Caco-2 (cell line): ENCODE data around the gene USP19. TPM values are rescaled to one million over a fixed set of nuclear protein-coding genes. Genes with fewer than 3 reads are reported as not detected.

Experiments used
- BruUV-seq: library from RNA; stranded (reverse); fragments of 400-500 nt; replicated peaks from 2 replicates; lab custom pipeline; 2021; lab: Mats Ljungman, UMichigan
- CTCF ChIA-PET: fragments of 300-600 bp; sonication (Branson Sonifier 250); formaldehyde crosslinking; loops from one replicate; lab custom pipeline; 2022; ENCODE audit warnings: antibody characterized with exemption; lab: Charles Lee
- POLR2A ChIA-PET: fragments of 300-600 bp; sonication (Branson Sonifier 250); formaldehyde crosslinking; loops from one replicate; lab custom pipeline; 2022; ENCODE audit warnings: antibody characterized with exemption; lab: Charles Lee
- DNase-seq, 2 experiments: peaks; one replicate each; pipeline versions ENCODE4 v3.0.0 to v3.0.0-alpha.2; 2020 to 2022
- H3K27me3 ChIP-seq: replicated peaks from 2 replicates; pipeline ENCODE4 v1.6.0; 2011; ENCODE audit warnings: low read length; ENCODE audit not compliant: control insufficient read depth, insufficient read depth
- H3K36me3 ChIP-seq: 2 replicates; pipeline ENCODE4 v1.5.1; 2011; ENCODE audit warnings: low read length; ENCODE audit not compliant: control insufficient read depth, insufficient read depth
- H3K4me1 ChIP-seq: fragments of 250-450 bp; sonication (Bioruptor Pico); 2 replicates; pipeline ENCODE4 v1.5.1; 2020; ENCODE audit warnings: mild to moderate bottlenecking
- H3K4me3 ChIP-seq: 2 replicates; pipeline ENCODE4 v1.5.1; 2011; ENCODE audit warnings: low read depth, mild to moderate bottlenecking, control low read depth, low read length
- H3K9me3 ChIP-seq: fragments of 250-450 bp; sonication (Bioruptor Pico); 2 replicates; pipeline ENCODE4 v1.5.1; 2020; ENCODE audit warnings: mild to moderate bottlenecking, moderate library complexity
- H3K27ac Mint-ChIP-seq: one replicate; pipeline ENCODE4 v1.8.0; 2022; ENCODE audit warnings: mixed read lengths; ENCODE audit not compliant: unreplicated experiment
- H3K27me3 Mint-ChIP-seq: one replicate; pipeline ENCODE4 v1.8.0; 2022; ENCODE audit warnings: mixed read lengths; ENCODE audit not compliant: insufficient read depth, unreplicated experiment
- H3K36me3 Mint-ChIP-seq: one replicate; pipeline ENCODE4 v1.8.0; 2022; ENCODE audit warnings: mild to moderate bottlenecking, mixed read lengths; ENCODE audit not compliant: insufficient read depth, unreplicated experiment
- H3K4me1 Mint-ChIP-seq: one replicate; pipeline ENCODE4 v1.8.0; 2022; ENCODE audit warnings: low read depth, mixed read lengths; ENCODE audit not compliant: unreplicated experiment
- H3K4me3 Mint-ChIP-seq: one replicate; pipeline ENCODE4 v1.8.0; 2022; ENCODE audit warnings: mild to moderate bottlenecking, moderate library complexity, mixed read lengths; ENCODE audit not compliant: unreplicated experiment
- H3K9me3 Mint-ChIP-seq: one replicate; pipeline ENCODE4 v1.8.0; 2022; ENCODE audit warnings: mixed read lengths; ENCODE audit not compliant: unreplicated experiment
- intact Hi-C: fragments of 100-400 bp; cut with micrococcal nuclease; formaldehyde crosslinking; loops from one replicate; pipeline ENCODE4 v1.10.0; 2022; ENCODE audit not compliant: unreplicated experiment
- total RNA-seq: library from RNA; stranded (reverse); gene quantifications from 2 replicates; pipeline ENCODE4 v1.2.3, GENCODE V29; 2022
- TF ChIP-seq, protein P1 (sequence below), 2 experiments: fragments of 200-600 bp in 1 of 2; IDR thresholded peaks; 1 replicate in 1 of 2; 2 replicates in 1 of 2; pipeline versions ENCODE4 v1.5.1 to v1.8.0; 2011 to 2022; ENCODE audit warnings: antibody characterized with exemption in 1 of 2, control low read depth in 1 of 2, inconsistent platforms in 1 of 2, low read depth in 1 of 2, low read length in 1 of 2, mild to moderate bottlenecking in 1 of 2, moderate library complexity in 1 of 2; ENCODE audit not compliant: insufficient read depth in 1 of 2, severe bottlenecking in 1 of 2, unreplicated experiment in 1 of 2

USP19 gene
- total RNA-seq, 1 experiment from 2014 or later: 55.9 TPM

DNA sequence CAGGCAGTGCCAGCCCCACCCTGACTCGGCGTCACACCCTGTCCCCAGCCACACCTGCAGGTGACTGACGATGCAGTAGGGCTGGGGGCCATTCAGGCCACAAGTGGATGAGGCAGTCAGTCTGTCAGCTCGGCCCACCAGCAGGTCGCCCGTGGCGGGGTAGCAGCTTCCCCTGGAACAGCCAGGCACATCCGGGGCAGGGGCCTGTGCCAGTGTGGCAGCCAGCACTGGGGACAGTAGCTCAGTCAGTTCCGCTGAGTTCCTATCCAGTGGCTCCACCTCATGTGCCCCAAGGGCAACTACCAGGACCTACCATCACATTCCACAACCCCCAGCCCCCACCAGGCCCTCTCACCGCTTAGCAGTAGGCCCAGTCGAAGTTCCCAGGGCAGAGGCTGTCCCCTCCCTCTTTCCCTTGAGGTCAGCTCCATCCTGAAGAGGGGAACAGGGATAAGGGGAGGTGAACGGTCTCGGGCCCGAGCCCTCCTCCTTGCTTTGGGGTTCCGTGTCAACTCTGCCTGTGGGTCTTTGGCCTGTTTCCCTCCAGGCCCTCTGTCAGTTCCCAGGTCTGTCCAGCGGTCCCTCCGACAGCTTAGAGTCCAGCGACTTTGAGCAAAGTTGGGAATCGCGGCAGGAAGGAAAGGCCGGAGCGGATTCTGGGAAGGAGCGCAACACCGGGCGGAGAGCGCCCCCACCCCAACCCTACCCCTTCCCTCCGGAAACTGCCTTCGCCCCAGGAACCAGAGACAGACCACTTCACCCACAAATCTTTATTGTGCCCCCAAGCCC is 12.0 kb upstream of the USP19 start, which contains the start of gene LAMB2:
TSS of gene LAMB2 (minus strand) at position 614 of the 789 bp plus-strand sequence. CDS start at position 431, 183 bp downstream.
- Mint-ChIP-seq H3K36me3 (peaks cover 26% of the 10 kb centered on the region), H3K27ac (peak within 1 kb of the TSS; percentile 90), H3K4me1 (peaks cover 13% of the 10 kb centered on the region), H3K4me3 (peak within 1 kb of the TSS; percentile 93), H3K9me3 (no peaks in the 10 kb centered on the region), H3K27me3 (no peaks in the 10 kb centered on the region)
- no peaks in the 10 kb centered on the region for H3K9me3 ChIP-seq
- H3K27me3 ChIP-seq: no peaks in the 10 kb centered on the region
- peaks cover 3% of the 10 kb centered on the region; the same call in 1 of the 2 replicates for H3K36me3 ChIP-seq
- TF ChIP-seq, protein P1, sequence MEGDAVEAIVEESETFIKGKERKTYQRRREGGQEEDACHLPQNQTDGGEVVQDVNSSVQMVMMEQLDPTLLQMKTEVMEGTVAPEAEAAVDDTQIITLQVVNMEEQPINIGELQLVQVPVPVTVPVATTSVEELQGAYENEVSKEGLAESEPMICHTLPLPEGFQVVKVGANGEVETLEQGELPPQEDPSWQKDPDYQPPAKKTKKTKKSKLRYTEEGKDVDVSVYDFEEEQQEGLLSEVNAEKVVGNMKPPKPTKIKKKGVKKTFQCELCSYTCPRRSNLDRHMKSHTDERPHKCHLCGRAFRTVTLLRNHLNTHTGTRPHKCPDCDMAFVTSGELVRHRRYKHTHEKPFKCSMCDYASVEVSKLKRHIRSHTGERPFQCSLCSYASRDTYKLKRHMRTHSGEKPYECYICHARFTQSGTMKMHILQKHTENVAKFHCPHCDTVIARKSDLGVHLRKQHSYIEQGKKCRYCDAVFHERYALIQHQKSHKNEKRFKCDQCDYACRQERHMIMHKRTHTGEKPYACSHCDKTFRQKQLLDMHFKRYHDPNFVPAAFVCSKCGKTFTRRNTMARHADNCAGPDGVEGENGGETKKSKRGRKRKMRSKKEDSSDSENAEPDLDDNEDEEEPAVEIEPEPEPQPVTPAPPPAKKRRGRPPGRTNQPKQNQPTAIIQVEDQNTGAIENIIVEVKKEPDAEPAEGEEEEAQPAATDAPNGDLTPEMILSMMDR (IDR thresholded peaks at IDR 0.05; ENCODE audit: insufficient read depth in 1 of 2, low read depth in 1 of 2, low read length in 1 of 2, severe bottlenecking in 1 of 2, unreplicated experiment in 1 of 2): peak in 1 of 2 experiments; percentile 53
- ChIA-PET CTCF (interaction anchor here (1.0 to 2.0 kb wide), 5 partner anchors 12 to 447 kb away, joined by 4 to 15 read pairs (median 6); partner anchors contain the start of genes NCKIPSD, NDUFAF3, QRICH1 and USP19), POLR2A (interaction anchor here (0.5 to 3.1 kb wide), 8 partner anchors 12 to 296 kb away, joined by 3 to 27 read pairs (median 4); partner anchors contain the start of genes IMPDH2, NDUFAF3, NICN1 and QRICH1)
- TSS peak; percentile 81 for BruUV-seq
- peak; percentile 87 to 88 for DNase-seq
- peaks cover 15% of the 10 kb centered on the region for H3K4me1 ChIP-seq
- H3K4me3 ChIP-seq: peak within 1 kb of the TSS; percentile 66
- intact Hi-C loops: loop anchor here (1.0 kb wide), 3 partner anchors 12 to 38 kb away; partner anchors contain the start of genes QRICH1 and USP19

DNA sequence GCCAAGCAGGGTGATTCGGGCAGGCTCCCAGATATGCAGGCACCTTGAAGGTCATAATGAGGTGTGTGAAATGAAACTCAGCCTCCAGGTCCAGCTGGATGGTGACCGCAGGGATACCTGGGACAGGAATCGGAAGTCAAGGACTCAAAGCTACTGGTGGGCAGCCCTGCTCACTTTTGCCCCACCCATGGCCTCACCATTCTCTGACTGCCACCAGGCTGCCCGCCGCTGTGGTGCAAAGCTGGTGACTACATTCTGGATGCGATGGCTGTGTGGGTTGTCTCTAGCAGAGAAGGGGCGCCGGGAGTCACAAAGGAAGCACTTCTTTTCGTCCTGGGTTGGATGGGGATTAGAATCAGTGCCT is 11.4 kb upstream of the USP19 start:
- Histone ChIP-seq H3K4me3 (peak overlapping the region; percentile 66), H3K36me3 (peaks cover 3% of the 10 kb centered on the region; the same call in 1 of the 2 replicates), H3K9me3 (no peaks in the 10 kb centered on the region), H3K4me1 (peaks cover 15% of the 10 kb centered on the region), H3K27me3 (no peaks in the 10 kb centered on the region)
- Mint-ChIP-seq H3K4me3 (peak overlapping the region; percentile 93), H3K4me1 (peaks cover 13% of the 10 kb centered on the region), H3K27ac (peak overlapping the region; percentile 90), H3K36me3 (peaks cover 26% of the 10 kb centered on the region), H3K27me3 (no peaks in the 10 kb centered on the region), H3K9me3 (no peaks in the 10 kb centered on the region)
- ChIA-PET POLR2A (interaction anchor here (0.9 to 3.1 kb wide), 6 partner anchors 12 to 297 kb away, joined by 3 to 27 read pairs (median 4); partner anchors contain the start of genes IMPDH2, NICN1, QRICH1 and USP19), CTCF (interaction anchor here (1.0 to 2.0 kb wide), 4 partner anchors 11 to 144 kb away, joined by 6 to 15 read pairs (median 6); partner anchors contain the start of genes NDUFAF3, QRICH1 and USP19)
- DNase-seq: no peak
- no TSS peak for BruUV-seq
- intact Hi-C loops: loop anchor here (1.0 kb wide), 1 partner anchor 12 kb away; the partner anchor contains the start of gene USP19
- TF ChIP-seq, protein P1 (IDR thresholded peaks at IDR 0.05; ENCODE audit: insufficient read depth in 1 of 2, low read depth in 1 of 2, low read length in 1 of 2, severe bottlenecking in 1 of 2, unreplicated experiment in 1 of 2): no peak

DNA sequence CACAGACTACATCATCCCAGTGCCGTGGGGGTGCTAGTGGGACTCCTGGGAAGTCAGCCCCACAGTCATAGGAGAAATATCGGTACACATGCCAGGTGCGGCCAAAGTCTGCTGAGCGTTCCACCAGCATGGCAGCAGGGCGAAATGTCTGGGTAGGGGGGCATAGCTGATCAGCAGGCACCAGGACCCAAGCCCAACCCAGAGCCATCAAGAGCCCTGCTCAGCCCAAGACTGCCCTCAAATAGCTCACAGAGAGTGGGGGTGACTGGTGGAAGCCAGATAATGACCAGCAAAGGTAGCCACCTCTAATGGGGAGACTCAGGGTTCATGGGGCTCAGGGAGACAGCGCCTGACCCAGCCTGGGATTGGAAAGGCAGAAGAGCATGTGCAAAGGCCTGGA is 11.0 kb upstream of the USP19 start:
- no peak for DNase-seq
- Histone ChIP-seq H3K27me3 (no peaks in the 10 kb centered on the region), H3K4me1 (peaks cover 15% of the 10 kb centered on the region), H3K4me3 (peak overlapping the region; percentile 66), H3K9me3 (no peaks in the 10 kb centered on the region), H3K36me3 (peaks cover 3% of the 10 kb centered on the region; the same call in 1 of the 2 replicates)
- peak overlapping the region; percentile 90 for H3K27ac Mint-ChIP-seq
- H3K4me1 Mint-ChIP-seq: peaks cover 13% of the 10 kb centered on the region
- no peaks in the 10 kb centered on the region for H3K9me3 Mint-ChIP-seq
- POLR2A ChIA-PET: interaction anchor here (1.7 to 3.1 kb wide), 2 partner anchors 11 to 37 kb away, joined by 12 to 27 read pairs; partner anchors contain the start of genes QRICH1 and USP19
- CTCF ChIA-PET: interaction anchor here (1.4 to 1.5 kb wide), 2 partner anchors 11 to 110 kb away, joined by 6 read pairs; partner anchors contain the start of genes NDUFAF3 and USP19
- BruUV-seq: no TSS peak
- peaks cover 30% of the 10 kb centered on the region for H3K36me3 Mint-ChIP-seq
- no peaks in the 10 kb centered on the region for H3K27me3 Mint-ChIP-seq
- TF ChIP-seq, protein P1 (IDR thresholded peaks at IDR 0.05; ENCODE audit: insufficient read depth in 1 of 2, low read depth in 1 of 2, low read length in 1 of 2, severe bottlenecking in 1 of 2, unreplicated experiment in 1 of 2): no peak
- peak overlapping the region; percentile 93 for H3K4me3 Mint-ChIP-seq
- intact Hi-C loops: no loop called here
